HuH-7.5 (cell line): Measurements from ENCODE around the gene AFAP1.
A peak's percentile ranks its signal among the peaks of the same experiment; 100 is the strongest.

Experiments
- DNase-seq: peaks from one replicate; pipeline ENCODE4 v3.0.0; 2011; ENCODE audit warnings: low spot score

Gene AFAP1

DNA sequence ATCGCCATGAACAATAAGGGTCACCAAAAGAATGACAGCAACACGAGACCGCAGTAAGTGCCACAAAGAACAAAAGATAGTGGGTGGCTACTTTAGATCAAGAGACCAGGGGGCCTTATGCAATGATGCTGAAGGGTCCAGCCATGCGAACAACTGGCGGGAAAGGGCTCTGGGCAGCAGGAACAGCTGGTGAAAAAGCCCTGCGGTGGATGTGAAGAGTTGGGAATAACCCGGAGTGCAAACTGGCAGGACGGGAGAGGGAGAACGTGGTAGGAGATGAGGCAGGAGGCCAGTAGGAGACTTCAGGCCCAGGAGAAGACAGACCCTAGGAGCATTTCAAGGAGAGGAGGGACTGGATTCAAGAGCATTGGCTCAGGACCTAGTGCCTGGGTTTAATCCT lies 120.2 kb downstream of the AFAP1 start:
- no peak for DNase-seq

DNA sequence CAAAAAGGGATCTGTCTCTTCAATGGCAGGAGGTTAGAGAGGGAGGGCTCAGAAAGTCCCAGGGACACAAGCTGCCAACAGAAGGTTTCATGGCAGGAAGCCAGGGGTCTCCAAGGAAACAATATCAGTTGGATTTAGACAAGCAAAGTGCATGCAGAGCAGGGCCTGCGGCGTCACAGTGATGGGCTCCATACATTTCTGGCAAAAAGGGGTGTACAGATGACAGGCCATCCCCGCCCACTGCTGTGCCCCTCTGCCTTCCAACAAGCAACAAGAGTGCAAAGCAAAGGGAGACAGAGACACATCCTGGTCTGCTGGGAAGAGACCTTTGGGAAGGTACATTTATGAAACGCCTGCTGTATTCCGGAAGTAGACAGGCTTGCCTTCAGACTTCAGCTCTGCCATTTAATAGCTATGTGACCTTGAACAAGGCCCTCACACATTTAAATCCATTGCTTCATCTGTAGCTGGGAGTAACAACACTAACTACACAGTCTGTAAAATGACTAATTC lies 121.2 kb downstream of the AFAP1 start:
- no peak for DNase-seq

DNA sequence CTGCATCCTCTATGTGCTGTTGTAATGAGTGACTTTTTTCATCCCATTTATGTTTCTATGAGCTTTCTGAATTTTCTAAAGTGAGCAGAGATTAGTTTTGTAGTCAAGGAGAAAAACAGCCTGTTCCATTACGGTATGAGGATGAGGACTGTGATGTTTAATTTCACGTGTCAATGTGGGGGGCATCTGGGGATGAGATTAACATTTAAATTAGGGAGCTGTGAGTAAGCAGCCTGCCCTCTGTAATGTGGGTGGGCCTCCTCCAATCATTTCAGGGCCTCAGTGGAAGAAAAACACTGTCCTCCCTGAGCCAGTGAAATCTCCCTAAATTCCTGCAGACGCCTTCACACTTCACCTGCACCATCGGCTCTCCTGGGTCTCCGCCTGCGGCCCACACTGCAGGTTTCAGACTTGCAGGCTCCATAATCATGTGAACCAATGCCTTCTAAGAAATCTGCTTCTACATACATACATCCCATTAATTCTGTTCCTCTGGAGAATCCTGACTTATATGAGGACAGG lies 121.7 kb downstream of the AFAP1 start:
- no peak for DNase-seq

DNA sequence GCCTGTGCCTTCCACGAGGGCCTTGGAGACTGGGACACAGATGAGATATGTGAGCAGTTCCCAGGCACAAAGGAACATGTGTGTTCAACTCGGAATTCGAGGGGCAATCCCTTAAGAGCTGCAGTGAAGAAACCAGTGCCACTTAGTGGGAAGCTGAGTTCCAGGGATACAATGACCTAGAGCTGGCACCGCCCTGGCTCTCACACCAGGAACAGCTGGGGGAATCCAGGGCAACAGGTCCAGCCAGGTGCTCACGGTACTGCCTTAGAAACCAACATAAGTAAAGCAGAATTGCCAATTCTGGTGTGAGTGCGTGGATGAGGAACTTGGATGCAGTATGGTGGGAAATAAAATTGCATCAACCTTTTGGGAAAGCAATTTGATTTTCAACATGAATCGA lies 122.9 kb downstream of the AFAP1 start:
- no peak for DNase-seq

DNA sequence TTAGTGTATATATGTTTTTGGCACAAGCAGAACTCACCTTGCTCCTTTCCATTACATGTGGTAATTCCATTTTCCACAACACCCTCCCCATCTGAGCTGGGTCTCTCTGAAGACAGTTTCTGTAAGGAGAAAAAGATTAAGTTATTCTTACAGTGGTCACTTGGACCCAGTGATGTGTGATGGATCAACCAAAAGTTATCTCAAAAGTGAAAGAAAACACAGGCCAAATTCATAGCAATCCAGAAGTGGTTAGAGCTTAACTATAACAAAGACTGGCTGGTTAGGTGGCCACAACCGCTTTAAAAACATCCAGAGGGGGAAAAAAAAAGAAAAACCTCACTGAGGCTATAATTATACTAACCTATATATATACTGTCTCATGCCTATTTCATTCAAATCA lies 123.7 kb downstream of the AFAP1 start:
- no peak for DNase-seq

DNA sequence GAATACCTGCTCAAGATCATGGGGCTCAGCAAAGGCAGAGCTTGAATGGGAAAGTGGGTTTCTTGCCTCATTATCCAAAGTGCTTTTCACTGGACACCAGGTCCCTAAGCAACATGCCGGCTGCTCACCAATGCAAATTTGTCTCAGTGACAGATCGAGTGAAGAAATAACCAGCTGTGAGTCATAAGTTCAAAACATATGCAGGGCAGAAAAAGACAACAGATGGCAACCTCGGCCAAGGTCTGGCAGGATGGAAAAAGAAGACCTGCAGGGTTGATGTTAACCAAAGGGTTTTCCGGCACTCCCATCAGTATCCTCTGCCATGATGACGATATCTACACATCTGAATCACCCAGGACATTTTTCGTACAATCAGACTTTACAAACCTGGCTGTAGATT lies 124.1 kb downstream of the AFAP1 start:
- no peak for DNase-seq

DNA sequence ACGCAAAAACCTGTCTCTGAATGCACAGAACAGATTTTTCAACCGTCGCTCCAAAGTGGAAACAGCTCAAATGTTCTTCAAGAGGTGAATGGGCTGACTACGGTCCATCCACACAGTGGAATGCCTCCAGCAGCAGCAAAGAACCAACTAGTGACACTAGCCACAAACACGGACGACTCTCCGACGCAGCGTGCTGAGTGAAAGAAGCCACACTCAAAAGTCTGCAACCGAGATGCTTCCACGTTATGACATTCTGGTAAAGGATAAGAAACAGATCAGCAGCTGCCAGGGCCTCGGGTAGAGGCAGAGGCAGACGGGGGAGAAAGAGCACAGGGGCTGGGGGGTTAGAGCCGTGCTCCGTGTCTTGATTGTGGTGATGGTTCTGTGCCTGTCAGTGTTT lies 125.2 kb downstream of the AFAP1 start:
- no peak for DNase-seq

DNA sequence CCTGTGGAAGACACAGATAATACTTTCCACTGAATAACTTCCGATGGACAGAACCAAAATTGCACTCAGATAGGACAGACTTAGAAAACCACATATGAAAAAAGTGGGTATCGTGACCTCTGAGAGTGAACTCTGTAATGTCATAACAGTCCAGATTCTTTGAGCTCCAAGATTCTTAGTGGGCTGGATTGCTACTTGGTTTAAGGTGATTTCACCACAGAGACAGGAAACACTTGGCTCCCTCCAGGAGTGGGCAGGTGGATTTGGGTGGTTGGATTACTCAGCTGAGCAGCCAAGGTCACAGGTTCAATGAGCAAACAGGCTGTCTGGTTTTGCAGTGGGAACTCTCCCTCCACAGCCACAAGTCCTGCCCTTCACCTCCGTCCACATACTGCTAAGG lies 126.0 kb downstream of the AFAP1 start:
- DNase-seq, result no peak

DNA sequence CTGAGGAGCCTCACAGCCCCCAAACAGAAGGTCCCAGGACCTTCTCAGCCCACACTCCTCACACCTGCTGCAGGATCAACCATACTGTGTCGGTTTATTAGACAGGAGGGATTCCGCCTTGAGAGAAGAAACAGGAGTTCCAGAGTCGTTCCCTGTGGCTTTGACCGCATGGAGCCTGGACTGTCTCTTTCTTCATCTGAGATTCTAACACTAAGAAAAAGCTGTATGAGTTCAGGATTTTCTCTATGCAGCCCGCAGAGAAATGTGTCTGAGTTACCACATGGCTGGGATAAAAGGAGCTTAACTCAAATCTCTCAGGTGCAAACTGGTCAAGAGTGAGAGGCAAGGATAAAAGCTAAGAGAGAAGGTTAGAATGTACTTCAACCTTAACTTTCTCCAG lies 126.7 kb downstream of the AFAP1 start:
- DNase-seq, result no peak

DNA sequence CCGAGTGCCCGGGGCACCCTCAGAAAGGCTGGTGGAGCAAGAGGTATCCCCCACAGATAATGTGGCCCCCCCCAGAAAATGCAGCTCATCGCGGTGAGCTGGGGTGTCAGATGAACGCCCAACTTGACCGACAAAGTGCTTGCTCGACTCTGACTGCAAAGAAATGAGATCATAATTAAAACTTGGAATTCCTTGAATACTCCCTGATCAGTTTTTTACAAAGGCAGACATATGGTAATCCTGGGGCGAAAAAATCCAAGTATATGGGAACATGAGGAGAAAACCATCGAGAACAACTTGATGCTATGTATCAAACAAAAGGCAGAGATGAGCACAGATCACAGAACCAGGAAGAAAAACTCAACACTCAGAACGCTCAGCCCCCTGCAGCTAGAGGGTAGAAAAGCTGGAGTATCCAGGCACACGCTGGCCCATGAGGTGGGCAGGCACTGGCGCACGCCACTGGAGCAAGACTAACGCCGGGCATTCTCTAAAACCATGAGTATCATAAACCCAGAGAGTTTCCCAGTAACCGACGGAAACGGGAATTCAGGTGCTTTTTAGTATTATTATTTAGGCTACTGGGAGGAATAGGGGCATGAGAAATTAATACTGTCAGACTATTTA lies 127.3 kb downstream of the AFAP1 start:
- no peak for DNase-seq

DNA sequence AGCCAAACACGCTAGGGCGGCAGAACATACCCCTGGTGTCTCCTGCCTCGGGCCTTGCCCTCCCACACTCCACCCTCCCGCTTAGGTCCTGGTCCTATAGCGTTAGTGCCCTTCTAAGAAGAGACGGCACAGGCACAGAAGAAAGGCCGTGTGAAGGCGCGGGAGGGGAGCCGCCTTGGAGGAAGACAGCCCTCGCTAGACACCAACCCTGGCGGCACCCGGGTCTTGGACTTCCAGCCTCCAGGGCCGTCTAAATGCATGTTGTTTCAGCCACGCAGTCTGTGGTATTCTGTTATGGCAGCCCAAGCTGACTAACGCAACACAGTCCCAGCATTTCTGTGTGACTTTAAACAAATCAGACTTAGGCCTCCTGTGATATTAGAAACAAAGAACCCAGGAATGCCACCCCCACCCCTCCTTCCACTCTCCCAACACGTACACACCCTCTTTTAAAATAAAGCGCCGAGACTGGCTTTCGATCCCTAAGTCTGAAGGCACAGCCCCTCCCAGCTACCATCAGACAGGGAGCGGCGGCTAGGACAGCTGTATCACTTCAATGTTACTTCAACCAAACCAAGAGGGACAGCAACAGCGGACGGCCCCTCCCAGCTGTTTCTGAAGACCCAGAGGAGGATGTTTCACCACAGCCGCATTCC lies 128.0 kb downstream of the AFAP1 start:
- no peak for DNase-seq

DNA sequence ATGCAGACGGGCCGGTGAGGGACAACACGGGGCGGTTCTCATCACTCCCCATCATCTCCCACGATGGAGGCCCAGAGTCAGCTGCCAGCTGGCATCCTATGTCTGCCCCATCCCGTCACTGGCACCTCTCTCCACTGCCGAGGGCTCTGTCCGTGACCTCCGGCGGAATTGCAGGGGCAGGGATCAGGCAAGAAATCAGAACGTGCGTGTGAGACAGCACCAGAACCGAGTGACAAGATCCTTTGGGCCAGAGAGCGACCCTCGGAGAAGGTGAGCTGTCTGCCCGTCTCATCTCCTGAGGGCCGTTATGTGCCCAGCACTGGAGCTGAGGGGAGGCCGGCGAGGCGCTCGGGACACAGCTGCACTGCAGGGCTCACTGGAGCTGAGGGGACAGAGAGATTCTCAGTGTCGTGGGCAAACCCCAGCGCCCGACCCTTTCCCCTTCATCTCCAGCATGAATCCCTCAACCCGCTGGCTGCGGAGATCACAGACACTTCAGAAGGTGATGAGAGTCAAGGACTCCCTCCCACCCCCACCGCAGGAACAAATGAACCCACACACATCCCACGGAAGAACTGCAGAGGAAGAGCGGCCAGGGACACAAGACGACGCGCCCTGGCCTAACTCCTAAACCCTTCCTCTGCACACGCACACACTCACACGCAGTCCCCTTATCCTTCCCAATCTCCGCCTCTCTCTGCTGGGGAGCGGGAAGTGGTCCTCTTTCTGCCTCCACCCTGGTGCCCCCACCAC lies 128.7 kb downstream of the AFAP1 start:
- no peak for DNase-seq

DNA sequence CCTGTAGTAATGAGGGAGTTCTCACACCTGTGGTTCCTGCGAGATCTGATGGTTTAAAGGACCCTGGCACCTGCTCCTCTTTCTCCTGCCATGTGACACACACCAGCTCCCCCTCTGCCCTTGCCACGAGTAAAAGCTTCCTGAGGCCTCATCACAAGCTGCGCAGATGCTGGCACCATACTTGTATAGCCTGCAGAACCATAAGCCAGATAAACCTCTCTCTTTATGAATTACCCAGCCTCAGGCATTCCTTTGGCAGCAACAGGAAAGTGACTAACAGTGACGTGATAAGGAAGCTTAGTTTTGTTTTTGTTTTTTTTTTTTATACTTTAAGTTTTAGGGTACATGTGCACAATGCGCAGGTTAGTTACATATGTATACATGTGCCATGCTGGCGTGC lies 130.9 kb downstream of the AFAP1 start:
- DNase-seq, result no peak

DNA sequence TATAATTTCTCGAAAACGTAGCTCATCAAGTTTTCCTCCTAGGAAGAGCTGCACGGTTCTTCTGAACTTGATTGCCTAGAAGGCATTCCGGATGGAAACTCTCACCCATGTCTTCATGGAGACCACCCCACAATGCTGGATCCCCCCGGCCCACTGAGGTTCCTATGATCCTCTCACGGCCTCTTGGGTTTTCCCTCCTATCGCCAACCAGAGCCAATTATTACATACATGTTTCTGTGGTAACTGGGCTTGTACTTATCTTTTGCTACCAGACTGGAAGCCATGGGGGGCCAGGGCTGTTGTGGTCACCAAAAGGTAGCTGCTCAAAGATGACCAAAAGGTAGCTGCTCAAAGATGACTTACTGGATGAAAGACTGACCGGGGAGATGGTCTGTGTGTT lies 131.5 kb downstream of the AFAP1 start:
- no peak for DNase-seq

DNA sequence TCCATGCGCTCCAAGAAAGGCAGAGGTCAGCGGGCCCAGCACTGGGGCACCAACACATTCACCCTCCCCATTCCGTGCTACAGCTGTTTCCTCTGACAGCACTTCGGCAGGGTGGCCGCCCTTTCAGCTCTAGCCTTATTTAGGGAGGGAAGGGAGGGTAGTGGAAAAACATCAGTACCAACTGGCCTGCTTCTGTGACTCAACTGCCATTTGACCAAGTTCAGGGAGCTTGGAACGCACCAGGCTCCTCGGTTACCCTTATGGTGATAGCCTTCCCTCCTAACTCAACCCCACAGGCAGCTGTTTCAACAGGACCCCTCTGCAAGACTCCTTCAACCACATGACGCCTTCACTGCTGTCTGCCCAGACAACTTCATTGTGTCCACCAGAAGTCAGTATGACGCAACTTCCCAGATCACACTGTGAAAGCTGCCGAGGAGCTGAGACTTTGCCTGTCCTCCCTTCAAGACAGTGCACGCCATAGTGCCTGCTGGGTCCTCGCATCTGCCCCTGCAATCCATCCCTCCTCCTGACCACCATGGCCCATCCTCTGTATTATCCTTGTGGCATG lies 132.2 kb downstream of the AFAP1 start:
- DNase-seq, result no peak

DNA sequence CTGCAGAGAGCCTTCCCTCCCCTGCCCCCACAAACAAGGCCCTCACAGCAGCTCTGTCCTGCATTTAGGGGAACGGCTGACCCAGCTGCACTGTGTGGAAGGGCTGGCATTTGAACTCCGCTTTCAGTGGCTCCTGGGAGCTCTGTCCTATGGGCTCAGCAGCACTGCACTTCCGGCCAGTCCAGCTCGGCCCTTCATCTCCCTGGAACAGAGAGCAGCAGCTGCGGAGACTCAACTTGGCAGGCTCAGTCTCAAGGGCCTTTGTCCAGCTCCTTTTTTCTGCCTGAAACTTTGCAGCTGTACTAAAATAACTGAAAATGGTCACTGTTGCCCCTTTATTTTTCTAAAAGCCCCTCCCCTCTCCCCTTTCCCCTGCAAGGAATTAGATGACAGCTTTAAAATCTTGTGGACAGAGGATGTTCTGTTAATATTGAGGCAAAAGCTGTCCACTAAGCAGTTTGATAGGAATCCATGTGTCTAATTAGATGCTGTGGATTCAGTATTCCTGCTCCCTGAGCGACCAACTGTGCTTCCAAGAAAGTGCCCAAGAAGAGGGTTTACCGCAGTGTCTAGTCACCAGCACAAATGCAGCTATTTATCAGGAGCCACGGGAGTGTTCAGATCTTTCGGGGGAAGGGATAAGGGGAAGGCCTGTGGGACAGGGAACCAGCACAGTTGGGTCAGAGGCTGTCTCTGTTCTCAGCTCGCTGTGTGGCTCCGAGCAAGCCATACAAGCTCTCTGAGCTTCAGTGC lies 133.1 kb downstream of the AFAP1 start:
- no peak for DNase-seq

DNA sequence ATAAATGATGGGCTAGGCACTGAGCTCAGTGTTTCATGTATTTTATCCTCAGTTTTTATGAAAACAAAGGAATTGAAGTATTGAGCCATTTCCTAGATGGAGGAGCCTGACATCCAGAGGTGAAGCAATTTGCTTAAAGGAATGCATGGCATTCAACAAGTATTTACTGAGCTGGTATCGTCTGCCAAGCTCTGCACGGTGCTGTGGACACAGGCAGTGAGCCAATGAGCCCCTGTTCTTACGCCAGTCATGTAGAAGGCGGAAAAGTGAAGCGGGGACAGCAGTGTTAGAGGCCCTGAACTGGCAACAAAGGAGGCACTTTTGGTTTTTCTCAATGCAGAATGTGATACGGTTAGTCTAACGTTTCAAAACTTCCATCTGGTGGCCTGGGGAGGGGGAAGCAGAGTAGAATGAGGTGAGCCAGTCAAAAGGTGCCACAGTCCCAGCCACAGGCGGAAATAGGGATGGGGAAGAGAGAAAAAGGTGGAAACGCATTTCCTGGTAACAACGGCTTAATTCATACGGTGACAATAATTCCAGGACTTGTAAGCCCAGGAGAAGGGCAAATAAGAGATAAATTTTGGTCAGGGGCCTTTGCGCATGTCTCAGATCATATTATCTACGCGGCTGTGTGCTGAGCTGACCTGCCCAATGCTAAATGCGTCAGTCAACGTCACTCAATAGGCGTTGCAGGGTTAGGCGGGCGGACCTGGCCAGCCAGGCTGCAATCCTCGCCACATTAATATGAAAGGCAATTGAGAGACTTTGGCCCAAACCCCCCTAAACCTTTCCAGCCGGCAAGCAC lies 133.9 kb downstream of the AFAP1 start:
- DNase-seq, result peak; percentile 67

DNA sequence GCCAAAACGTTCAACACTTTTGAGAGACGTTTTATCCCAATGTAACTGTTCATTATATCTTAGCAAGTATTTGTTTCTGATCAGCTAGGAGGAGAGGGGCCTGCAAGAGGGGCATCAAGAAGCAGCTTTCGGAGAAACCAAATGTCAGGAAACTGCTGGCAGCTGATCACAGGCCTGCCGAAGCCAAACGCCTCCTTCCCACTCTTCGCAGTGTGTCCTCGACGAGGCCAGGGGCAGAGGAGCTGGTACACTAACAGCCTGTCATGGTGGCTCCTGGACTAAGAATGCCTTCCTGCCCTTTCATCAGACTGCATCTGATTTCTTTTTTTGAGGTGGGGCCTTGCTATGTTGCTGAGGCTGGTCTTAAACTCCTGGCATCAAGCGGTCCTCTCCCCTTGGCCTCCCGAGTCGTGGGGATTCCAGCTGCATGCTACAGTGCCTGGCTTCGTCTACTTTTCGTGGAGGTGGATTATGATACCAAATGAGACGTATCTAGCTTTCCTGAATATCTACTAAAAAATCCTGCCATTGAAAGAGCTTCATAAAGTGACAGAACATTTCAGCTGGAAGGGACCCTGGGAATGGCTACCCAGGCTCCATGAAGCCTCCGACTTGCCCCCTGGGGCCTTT lies 134.8 kb downstream of the AFAP1 start:
- DNase-seq, result no peak

DNA sequence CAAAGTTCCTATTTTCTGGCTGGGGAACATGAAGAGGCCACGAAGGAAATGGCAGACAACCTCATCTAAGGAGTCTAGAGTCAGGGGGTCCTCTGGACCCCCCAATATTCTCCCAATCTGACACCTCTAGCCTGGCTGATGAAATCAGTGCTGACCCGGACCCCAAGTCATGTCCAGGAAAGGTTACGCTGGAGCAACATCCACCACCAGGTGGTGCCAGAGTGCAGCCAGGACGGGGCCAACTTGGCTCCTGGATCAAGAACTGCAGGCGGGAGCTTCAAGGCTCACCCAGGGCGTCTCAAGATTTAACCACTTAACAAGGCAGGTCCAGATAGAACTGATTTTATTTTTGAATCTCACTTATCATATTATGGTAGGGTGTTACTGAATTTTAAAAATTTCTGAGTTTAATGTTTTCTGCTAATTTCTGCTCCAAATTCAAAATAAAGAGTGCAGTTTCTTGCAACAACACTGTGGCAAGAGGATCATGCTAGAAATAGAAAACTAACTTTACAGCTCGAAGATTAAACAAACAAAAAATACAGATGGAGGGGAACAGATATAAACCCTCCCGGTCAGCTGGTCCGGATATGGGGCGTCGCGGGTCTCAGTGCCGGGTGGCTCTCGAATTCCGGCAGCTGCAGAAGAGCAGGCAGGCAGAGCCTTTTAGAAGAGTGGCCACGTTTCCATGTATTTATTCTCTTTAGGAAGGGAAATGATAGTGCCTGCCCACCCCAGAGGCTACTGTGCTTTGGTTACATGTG lies 135.5 kb downstream of the AFAP1 start:
- DNase-seq, result peak; percentile 73

DNA sequence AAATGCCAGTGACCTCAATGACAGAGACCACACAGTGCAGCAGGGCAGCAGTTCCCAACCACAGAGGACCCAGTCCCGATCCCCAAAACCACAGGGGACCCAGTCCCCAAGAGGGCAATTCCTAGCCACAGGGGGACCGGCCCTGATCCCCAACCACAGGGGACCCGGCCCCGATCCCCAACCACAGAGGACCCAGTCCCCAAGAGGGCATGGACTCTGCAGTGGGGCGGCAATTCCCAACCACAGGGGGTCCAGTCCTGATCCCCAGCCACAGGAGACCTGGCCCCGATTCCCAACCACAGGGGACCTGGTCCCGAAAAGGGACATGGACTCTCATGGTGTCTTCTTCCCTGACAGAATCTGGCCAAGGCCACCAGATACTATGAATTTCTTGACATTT lies 136.3 kb downstream of the AFAP1 start:
- DNase-seq, result no peak
